Activated CD4-positive, alpha-beta T cell treated with anti-CD3 and anti-CD28 coated beads, Interleukin-2, amount 10 ng/mL, durations not matched to agents 7 days and 5 days (primary cell): ENCODE measurements around the gene SEPTIN14. TPM values are rescaled to one million over a fixed set of nuclear protein-coding genes. Genes with fewer than 3 reads are reported as not detected.
"Not testable (repeated sequence)": the region's sequence is repeated elsewhere in the genome, so short reads cannot be mapped to it uniquely, and the experiment has no call there.

ENCODE experiments used
- CTCF ChIA-PET: fragments of 350-600 bp; sonication (Branson Sonifier 250); formaldehyde crosslinking; loops from one replicate; lab custom pipeline; 2021; ENCODE audit warnings: antibody characterized with exemption; lab: Charles Lee
- POLR2A ChIA-PET: fragments of 350-600 bp; sonication (Branson Sonifier 250); formaldehyde crosslinking; loops from one replicate; lab custom pipeline; 2021; ENCODE audit warnings: antibody characterized with exemption; lab: Charles Lee
- DNase-seq: peaks from one replicate; pipeline ENCODE4 v3.0.0-alpha.2; 2020
- H3K27ac Mint-ChIP-seq: one replicate; pipeline ENCODE4 v1.8.0; 2021; ENCODE audit warnings: mild to moderate bottlenecking, moderate library complexity, mixed read lengths
- H3K27me3 Mint-ChIP-seq: one replicate; pipeline ENCODE4 v1.8.0; 2021; ENCODE audit warnings: mixed read lengths
- H3K36me3 Mint-ChIP-seq: one replicate; pipeline ENCODE4 v1.8.0; 2021; ENCODE audit warnings: low read depth, mixed read lengths
- H3K4me1 Mint-ChIP-seq: one replicate; pipeline ENCODE4 v1.8.0; 2021; ENCODE audit warnings: mixed read lengths
- H3K4me3 Mint-ChIP-seq: one replicate; pipeline ENCODE4 v1.8.0; 2021; ENCODE audit warnings: mild to moderate bottlenecking, moderate library complexity, mixed read lengths
- H3K9me3 Mint-ChIP-seq: one replicate; pipeline ENCODE4 v1.8.0; 2021; ENCODE audit warnings: mixed read lengths
- total RNA-seq, 2 experiments: library from RNA; stranded (reverse); gene quantifications; one replicate each; pipeline ENCODE4 v1.2.3, GENCODE V29; 2021

SEPTIN14 gene
- total RNA-seq, 2 experiments from 2014 or later = not detected

DNA sequence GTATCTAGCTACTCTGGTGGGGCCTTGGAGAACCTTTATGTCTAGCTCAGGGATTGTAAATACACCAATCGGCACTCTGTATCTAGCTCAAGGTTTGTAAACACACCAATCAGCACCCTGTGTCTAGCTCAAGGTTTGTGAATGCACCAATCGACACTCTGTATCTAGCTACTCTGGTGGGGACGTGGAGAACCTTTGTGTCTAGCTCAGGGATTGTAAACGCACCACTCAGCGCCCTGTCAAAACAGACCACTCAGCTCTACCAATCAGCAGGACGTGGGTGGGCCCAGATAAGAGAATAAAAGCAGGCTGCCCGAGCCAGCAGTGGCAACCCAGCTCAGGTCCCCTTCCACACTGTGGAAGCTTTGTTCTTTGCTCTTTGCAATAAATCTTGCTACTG, 6.4 kb upstream of the SEPTIN14 start:
- H3K36me3 Mint-ChIP-seq, CTCF ChIA-PET, POLR2A ChIA-PET, H3K9me3 Mint-ChIP-seq, H3K27me3 Mint-ChIP-seq, DNase-seq, H3K4me1 Mint-ChIP-seq, H3K4me3 Mint-ChIP-seq, H3K27ac Mint-ChIP-seq: not testable (repeated sequence)

DNA sequence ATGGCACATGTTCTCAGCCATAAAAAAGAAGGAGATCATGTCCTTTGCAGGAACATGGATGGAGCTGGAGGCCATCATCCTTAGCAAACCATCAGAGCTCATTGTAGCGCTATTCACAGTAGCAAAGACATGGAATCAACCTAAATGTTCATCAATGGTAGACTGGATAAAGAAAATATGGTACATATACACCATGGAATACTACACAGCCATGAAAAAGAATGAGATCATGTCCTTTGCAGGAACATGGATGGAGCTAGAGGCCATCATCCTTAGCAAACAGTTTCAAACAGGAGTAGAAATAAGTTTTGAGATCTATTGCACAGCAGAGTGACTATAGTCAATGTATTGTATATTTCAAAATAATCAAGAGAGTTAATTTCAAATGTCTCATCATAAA, 17.4 kb downstream of the SEPTIN14 start:
- POLR2A ChIA-PET, H3K27ac Mint-ChIP-seq: not testable (repeated sequence)

GRCh38 chr7:55838595-55838994, 24.0 kb downstream of the SEPTIN14 start:
- Mint-ChIP-seq H3K36me3 (no peaks in the 10 kb centered on the region), H3K27ac (no peak overlapping the region), H3K4me1 (no peaks in the 10 kb centered on the region), H3K9me3 (no peaks in the 10 kb centered on the region), H3K4me3 (no peak overlapping the region), H3K27me3 (no peaks in the 10 kb centered on the region)
- ChIA-PET POLR2A (no interaction called here), CTCF (no interaction called here)
- DNase-seq = no peak

More for the DNA sequence above, 17.4 kb downstream of the SEPTIN14 start:
- DNase-seq, H3K27me3 Mint-ChIP-seq, CTCF ChIA-PET, H3K9me3 Mint-ChIP-seq, H3K4me1 Mint-ChIP-seq, H3K36me3 Mint-ChIP-seq, H3K4me3 Mint-ChIP-seq: not testable (repeated sequence)

- CTCF ChIA-PET = interaction anchor here (0.6 kb wide), 2 partner anchors 23 to 296 kb away, joined by 3 to 4 read pairs; no protein-coding TSS in a partner anchor
- Mint-ChIP-seq H3K9me3 (peaks cover 21% of the 10 kb centered on the region), H3K27me3 (no peaks in the 10 kb centered on the region), H3K36me3 (no peaks in the 10 kb centered on the region), H3K27ac (no peak overlapping the region), H3K4me3 (no peak overlapping the region), H3K4me1 (no peaks in the 10 kb centered on the region)
- POLR2A ChIA-PET = no interaction called here
- DNase-seq = no peak
Observed at GRCh38 chr7:55827577-55827976, 35.0 kb downstream of the SEPTIN14 start.

- CTCF ChIA-PET = interaction anchor here (0.6 kb wide), 1 partner anchor 172 kb away, joined by 3 read pairs; no protein-coding TSS in a partner anchor
- Mint-ChIP-seq H3K27ac (no peak overlapping the region), H3K4me1 (no peaks in the 10 kb centered on the region), H3K36me3 (no peaks in the 10 kb centered on the region), H3K4me3 (no peak overlapping the region), H3K9me3 (peaks cover 21% of the 10 kb centered on the region), H3K27me3 (no peaks in the 10 kb centered on the region)
- POLR2A ChIA-PET = no interaction called here
- no peak for DNase-seq
Observed at GRCh38 chr7:55818686-55819085, 43.9 kb downstream of the SEPTIN14 start.

DNA sequence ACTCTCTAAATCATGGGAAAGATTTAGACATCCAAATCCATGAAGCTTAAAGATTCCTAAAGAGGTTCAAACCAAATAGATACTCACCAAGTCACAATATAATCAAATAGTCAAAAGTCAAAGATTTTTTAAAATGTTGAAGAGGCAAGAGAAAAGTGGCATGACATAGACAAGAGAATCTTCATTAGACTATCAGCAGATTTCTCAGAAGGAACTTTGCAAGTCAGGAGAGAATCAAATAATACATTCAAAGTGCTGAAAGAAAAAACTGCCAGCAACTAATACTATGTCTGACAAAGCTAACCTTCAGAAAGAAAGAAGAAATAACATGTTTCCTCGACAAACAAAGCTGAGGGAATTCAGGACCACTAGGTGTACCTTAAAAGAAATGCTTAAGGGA, 65.3 kb downstream of the SEPTIN14 start:
- H3K27ac Mint-ChIP-seq, H3K36me3 Mint-ChIP-seq, DNase-seq, POLR2A ChIA-PET, H3K4me1 Mint-ChIP-seq, H3K4me3 Mint-ChIP-seq, H3K27me3 Mint-ChIP-seq: not testable (repeated sequence)
- CTCF ChIA-PET = interaction anchor here (0.6 to 1.6 kb wide), 2 partner anchors 13 to 122 kb away, joined by 3 to 4 read pairs; no protein-coding TSS in a partner anchor
- peaks cover 10% of the 10 kb centered on the region for H3K9me3 Mint-ChIP-seq

GRCh38 chr7:55794527-55794926, 68.0 kb downstream of the SEPTIN14 start:
- POLR2A ChIA-PET = no interaction called here

GRCh38 chr7:55792048-55792447, 70.5 kb downstream of the SEPTIN14 start:
- no peak overlapping the region for H3K27ac Mint-ChIP-seq
- ChIA-PET CTCF (no interaction called here), POLR2A (no interaction called here)
- no peak for DNase-seq
- H3K4me3 Mint-ChIP-seq = no peak overlapping the region
- H3K9me3 Mint-ChIP-seq = peaks cover 6% of the 10 kb centered on the region
- no peaks in the 10 kb centered on the region for H3K4me1 Mint-ChIP-seq
- no peaks in the 10 kb centered on the region for H3K36me3 Mint-ChIP-seq
- no peaks in the 10 kb centered on the region for H3K27me3 Mint-ChIP-seq

More at GRCh38 chr7:55794527-55794926, 68.0 kb downstream of the SEPTIN14 start:
- H3K27me3 Mint-ChIP-seq = no peaks in the 10 kb centered on the region
- no peaks in the 10 kb centered on the region for H3K4me1 Mint-ChIP-seq
- peaks cover 10% of the 10 kb centered on the region for H3K9me3 Mint-ChIP-seq
- CTCF ChIA-PET = interaction anchor here (0.6 kb wide), 1 partner anchor 264 kb away, joined by 5 read pairs; no protein-coding TSS in a partner anchor
- no peak overlapping the region for H3K4me3 Mint-ChIP-seq
- H3K27ac Mint-ChIP-seq = no peak overlapping the region
- no peaks in the 10 kb centered on the region for H3K36me3 Mint-ChIP-seq
- no peak for DNase-seq

- ChIA-PET POLR2A (no interaction called here), CTCF (no interaction called here)
- Mint-ChIP-seq H3K27me3 (no peaks in the 10 kb centered on the region), H3K4me3 (no peak overlapping the region), H3K4me1 (no peaks in the 10 kb centered on the region), H3K27ac (no peak overlapping the region), H3K9me3 (no peaks in the 10 kb centered on the region), H3K36me3 (no peaks in the 10 kb centered on the region)
- no peak for DNase-seq
Observed at GRCh38 chr7:55787796-55788195, 74.8 kb downstream of the SEPTIN14 start.

GRCh38 chr7:55786901-55787300, 75.7 kb downstream of the SEPTIN14 start:
- Mint-ChIP-seq H3K4me3 (no peak overlapping the region), H3K9me3 (no peaks in the 10 kb centered on the region), H3K27me3 (no peaks in the 10 kb centered on the region), H3K36me3 (no peaks in the 10 kb centered on the region), H3K27ac (no peak overlapping the region), H3K4me1 (no peaks in the 10 kb centered on the region)
- CTCF ChIA-PET = no interaction called here
- POLR2A ChIA-PET = no interaction called here
- no peak for DNase-seq

DNA sequence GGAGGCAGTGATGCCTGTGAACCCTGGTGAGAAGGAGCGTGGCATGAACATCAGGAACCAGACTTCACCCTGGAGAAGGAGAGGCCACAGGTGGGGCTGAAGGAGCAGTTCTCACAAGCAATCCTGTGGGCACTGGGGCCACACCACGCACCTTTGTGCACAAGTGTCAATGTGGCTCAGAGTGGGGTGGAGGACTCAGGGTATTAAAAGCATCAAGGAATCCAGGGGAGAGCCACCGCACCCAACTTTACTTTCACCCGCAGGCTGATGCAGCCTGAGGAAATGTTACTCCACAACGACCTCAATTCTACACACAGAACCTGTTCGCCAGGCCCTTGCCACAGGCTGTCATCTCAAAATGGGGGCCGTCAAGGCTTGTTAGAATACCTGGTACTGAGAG, 77.1 kb downstream of the SEPTIN14 start:
- H3K27me3 Mint-ChIP-seq, H3K27ac Mint-ChIP-seq, CTCF ChIA-PET, H3K9me3 Mint-ChIP-seq, H3K4me1 Mint-ChIP-seq, POLR2A ChIA-PET, H3K36me3 Mint-ChIP-seq, H3K4me3 Mint-ChIP-seq, DNase-seq: not testable (repeated sequence)

GRCh38 chr7:55784151-55784550, 78.4 kb downstream of the SEPTIN14 start:
- Mint-ChIP-seq H3K36me3 (no peaks in the 10 kb centered on the region), H3K4me3 (no peak overlapping the region), H3K27ac (no peak overlapping the region), H3K27me3 (no peaks in the 10 kb centered on the region), H3K9me3 (no peaks in the 10 kb centered on the region), H3K4me1 (no peaks in the 10 kb centered on the region)
- POLR2A ChIA-PET = no interaction called here
- CTCF ChIA-PET = interaction anchor here (0.8 to 1.4 kb wide), 2 partner anchors 12 to 181 kb away, joined by 3 read pairs; no protein-coding TSS in a partner anchor
- DNase-seq = no peak

- no peak overlapping the region for H3K4me3 Mint-ChIP-seq
- no peaks in the 10 kb centered on the region for H3K4me1 Mint-ChIP-seq
- H3K27ac Mint-ChIP-seq = no peak overlapping the region
- peaks cover 3% of the 10 kb centered on the region for H3K36me3 Mint-ChIP-seq
- H3K27me3 Mint-ChIP-seq = no peaks in the 10 kb centered on the region
- DNase-seq = no peak
- no peaks in the 10 kb centered on the region for H3K9me3 Mint-ChIP-seq
- ChIA-PET CTCF (interaction anchor here (0.7 to 1.6 kb wide), 2 partner anchors 10 to 113 kb away, joined by 3 read pairs; no protein-coding TSS in a partner anchor), POLR2A (no interaction called here)
Observed at GRCh38 chr7:55778631-55779030, 83.9 kb downstream of the SEPTIN14 start.

DNA sequence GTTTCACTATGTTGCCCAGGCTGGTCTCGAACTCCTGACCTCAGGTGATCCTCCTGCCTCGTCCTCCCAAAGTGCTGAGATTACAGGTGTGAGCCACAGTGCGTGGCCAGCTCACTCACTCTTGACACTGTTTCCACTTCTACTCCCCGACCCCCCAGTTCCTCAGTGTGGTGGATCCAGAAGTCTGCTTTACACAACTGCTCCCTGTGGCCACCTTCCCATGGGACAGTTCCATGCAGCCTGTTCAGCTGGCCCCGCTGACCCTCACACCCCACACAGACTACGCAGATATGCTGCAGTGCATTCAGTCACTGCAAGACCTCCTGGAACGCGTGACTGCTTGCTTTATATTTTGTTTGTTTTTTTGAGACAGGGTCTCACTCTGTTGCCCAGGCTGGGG, 86.4 kb downstream of the SEPTIN14 start:
- peaks cover 9% of the 10 kb centered on the region for H3K36me3 Mint-ChIP-seq
- H3K27ac Mint-ChIP-seq = no peak overlapping the region
- H3K27me3 Mint-ChIP-seq = no peaks in the 10 kb centered on the region
- POLR2A ChIA-PET = no interaction called here
- no peak overlapping the region for H3K4me3 Mint-ChIP-seq
- DNase-seq = no peak
- CTCF ChIA-PET = no interaction called here
- no peaks in the 10 kb centered on the region for H3K9me3 Mint-ChIP-seq
- no peaks in the 10 kb centered on the region for H3K4me1 Mint-ChIP-seq
